ENCODE results near the gene RNF186.

DNA sequence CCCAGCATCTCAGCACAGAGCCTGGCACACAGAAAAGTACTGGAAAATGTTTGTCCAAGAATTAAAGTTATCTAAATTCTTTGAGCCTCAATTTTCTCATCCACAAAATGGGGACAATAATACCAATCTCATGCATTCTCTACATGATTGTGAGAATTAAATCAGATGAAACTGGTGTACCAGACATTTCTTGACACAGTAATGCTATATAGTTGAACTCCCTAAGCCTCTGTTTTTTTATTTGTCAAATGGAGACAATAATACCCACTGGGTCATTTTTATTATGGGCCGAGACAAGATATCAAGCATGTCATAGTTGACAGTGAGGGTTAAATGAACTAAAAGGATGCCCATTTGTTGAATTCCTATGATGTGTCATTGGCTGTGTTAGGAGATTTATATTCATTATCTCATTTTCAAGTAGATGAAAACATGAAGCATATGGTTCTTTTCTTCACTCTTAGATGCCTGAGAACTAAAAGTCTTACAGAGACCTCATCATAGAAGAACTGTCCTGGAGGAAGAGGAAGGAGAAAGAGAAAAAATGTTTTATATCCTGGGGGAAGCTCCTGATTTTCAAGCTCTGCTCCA is 49.6 kb upstream of the RNF186 start:
- TF ChIP-seq FOXA1 (IDR thresholded peaks at IDR 0.05), result no peak
- TF ChIP-seq, protein P1, sequence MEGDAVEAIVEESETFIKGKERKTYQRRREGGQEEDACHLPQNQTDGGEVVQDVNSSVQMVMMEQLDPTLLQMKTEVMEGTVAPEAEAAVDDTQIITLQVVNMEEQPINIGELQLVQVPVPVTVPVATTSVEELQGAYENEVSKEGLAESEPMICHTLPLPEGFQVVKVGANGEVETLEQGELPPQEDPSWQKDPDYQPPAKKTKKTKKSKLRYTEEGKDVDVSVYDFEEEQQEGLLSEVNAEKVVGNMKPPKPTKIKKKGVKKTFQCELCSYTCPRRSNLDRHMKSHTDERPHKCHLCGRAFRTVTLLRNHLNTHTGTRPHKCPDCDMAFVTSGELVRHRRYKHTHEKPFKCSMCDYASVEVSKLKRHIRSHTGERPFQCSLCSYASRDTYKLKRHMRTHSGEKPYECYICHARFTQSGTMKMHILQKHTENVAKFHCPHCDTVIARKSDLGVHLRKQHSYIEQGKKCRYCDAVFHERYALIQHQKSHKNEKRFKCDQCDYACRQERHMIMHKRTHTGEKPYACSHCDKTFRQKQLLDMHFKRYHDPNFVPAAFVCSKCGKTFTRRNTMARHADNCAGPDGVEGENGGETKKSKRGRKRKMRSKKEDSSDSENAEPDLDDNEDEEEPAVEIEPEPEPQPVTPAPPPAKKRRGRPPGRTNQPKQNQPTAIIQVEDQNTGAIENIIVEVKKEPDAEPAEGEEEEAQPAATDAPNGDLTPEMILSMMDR (IDR thresholded peaks at IDR 0.05; ENCODE audit: low read depth, low read length, missing input control), result no peak
- TF ChIP-seq JUND (IDR thresholded peaks at IDR 0.05), result no peak
- no peak for TF ChIP-seq HNF4A (conservative IDR thresholded peaks at IDR 0.05)
- TF ChIP-seq FOXA2 (IDR thresholded peaks at IDR 0.05), result no peak
- no peak for TF ChIP-seq REST (IDR thresholded peaks at IDR 0.05)
- no peak for TF ChIP-seq RAD21 (IDR thresholded peaks at IDR 0.05)
- TF ChIP-seq GABPA (IDR thresholded peaks at IDR 0.05 in 1 of 2, conservative IDR thresholded peaks at IDR 0.05 in 1 of 2), result no peak
